ENCODE measurements around the gene AGPS.

The AGPS gene

DNA sequence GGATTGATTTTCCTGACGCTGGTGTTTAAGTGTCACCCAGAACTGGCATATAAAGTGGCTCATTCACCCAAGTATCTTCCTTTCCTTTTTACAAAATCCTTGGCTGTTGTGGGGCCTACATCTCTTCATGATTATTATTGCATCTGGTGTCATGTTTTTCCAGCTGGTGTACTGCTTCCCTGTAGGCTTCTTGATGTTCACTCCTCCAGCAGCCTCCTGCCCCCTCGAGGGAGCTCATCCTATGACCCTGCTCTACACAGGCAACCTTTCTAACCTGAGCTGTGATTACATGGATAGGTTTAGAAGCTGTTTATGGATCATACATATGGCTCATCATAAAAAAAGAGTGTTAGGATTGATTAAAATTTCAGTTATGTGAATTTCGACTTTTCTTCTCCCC, 12.4 kb upstream of the AGPS start:
- no peak for DNase-seq
- Histone ChIP-seq H3K4me3 (ENCODE audit: insufficient read depth, low read depth, low read length, poor library complexity, severe bottlenecking) (no peak overlapping the region), H3K4me1 (ENCODE audit: control insufficient read depth, insufficient read depth, low read length, poor library complexity, severe bottlenecking) (no peaks in the 10 kb centered on the region), H3K27me3 (replicated peaks; ENCODE audit: control insufficient read depth, insufficient read depth, low read length, poor library complexity, severe bottlenecking) (no peaks in the 10 kb centered on the region), H3K9me3 (ENCODE audit: control insufficient read depth, low read length) (no peaks in the 10 kb centered on the region), H3K27ac (ENCODE audit: insufficient read depth, low read length, poor library complexity, severe bottlenecking) (no peak overlapping the region), H3K36me3 (ENCODE audit: control insufficient read depth, insufficient read depth, low read length) (no peaks in the 10 kb centered on the region)

DNA sequence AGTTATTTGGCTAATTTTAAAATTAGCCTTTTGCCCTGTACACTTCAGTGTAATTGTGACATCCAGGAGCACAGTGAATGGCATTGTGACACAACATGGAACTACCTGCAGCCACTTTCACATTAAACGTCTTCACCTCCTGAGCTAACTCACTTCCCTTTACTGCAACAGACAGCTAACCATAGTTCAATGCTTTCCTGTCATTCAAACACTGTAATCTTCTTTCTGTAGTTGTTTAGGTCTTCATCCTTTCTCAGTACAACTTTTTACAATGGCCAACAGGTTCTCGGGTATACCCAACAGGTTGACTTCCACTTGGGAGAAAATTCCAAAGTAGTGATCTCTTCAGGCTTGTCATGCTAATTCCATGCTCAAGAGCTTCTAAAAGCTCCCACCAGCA, 8.6 kb upstream of the AGPS start:
- no peak overlapping the region for H3K27ac ChIP-seq (ENCODE audit: insufficient read depth, low read length, poor library complexity, severe bottlenecking)
- H3K9me3 ChIP-seq (ENCODE audit: control insufficient read depth, low read length), result no peaks in the 10 kb centered on the region
- no peak for DNase-seq
- H3K4me3 ChIP-seq (ENCODE audit: insufficient read depth, low read depth, low read length, poor library complexity, severe bottlenecking), result no peak overlapping the region
- H3K36me3 ChIP-seq (ENCODE audit: control insufficient read depth, insufficient read depth, low read length), result no peaks in the 10 kb centered on the region
- no peaks in the 10 kb centered on the region for H3K4me1 ChIP-seq (ENCODE audit: control insufficient read depth, insufficient read depth, low read length, poor library complexity, severe bottlenecking)
- no peaks in the 10 kb centered on the region for H3K27me3 ChIP-seq (replicated peaks; ENCODE audit: control insufficient read depth, insufficient read depth, low read length, poor library complexity, severe bottlenecking)

DNA sequence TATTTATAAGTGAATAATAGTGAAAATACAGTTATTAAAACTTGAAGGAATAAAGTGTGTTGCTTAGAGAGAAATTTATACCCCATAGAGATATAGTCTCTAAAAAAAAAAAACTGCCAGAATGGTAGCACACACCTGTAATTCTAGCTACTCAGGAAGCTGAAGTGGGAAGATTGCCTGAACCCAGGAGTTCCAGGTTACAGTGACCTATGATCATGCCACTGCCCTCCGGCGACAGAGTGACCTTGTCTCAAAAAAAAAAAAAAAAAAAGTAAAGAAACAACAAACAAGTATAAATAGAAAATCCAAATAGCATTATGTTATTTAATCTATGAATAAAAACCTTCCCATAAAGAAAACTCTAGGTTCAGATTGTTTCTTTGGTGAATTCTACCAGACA, 7.4 kb upstream of the AGPS start:
- DNase-seq, result no peak

DNA sequence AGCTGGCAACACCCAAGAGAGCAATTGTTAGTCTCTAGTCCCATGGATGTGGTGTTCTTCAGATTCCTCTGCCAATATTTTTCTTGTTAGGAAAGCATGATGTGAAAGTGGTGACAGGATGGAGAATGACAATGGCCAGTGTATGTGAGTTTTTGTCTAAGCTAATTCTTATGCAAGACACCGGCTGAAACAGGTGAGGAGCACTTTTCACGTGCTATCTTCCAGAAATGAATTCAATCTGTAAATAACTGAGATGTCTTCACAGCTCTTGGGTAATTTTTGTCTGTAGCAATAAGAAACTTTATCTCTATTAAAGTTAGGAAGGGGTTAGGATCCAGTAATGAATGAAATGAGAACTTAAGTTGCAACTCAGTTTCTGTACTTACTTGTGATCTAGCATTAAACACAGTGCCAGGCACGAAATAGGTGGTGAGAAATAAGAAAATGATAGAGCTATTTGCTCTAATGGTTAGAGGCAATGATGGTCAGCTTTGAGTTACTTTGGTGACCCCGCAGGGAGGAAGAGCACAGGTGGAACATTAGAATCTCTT, 676 bp upstream of the AGPS start:
- H3K9me3 ChIP-seq (ENCODE audit: control insufficient read depth, low read length), result no peaks in the 10 kb centered on the region
- no peak overlapping the region for H3K27ac ChIP-seq (ENCODE audit: insufficient read depth, low read length, poor library complexity, severe bottlenecking)

More for the DNA sequence above, 7.4 kb upstream of the AGPS start:
- no peaks in the 10 kb centered on the region for H3K9me3 ChIP-seq (ENCODE audit: control insufficient read depth, low read length)
- H3K4me3 ChIP-seq (ENCODE audit: insufficient read depth, low read depth, low read length, poor library complexity, severe bottlenecking), result no peak overlapping the region
- no peaks in the 10 kb centered on the region for H3K36me3 ChIP-seq (ENCODE audit: control insufficient read depth, insufficient read depth, low read length)
- H3K4me1 ChIP-seq (ENCODE audit: control insufficient read depth, insufficient read depth, low read length, poor library complexity, severe bottlenecking), result no peaks in the 10 kb centered on the region
- H3K27me3 ChIP-seq (replicated peaks; ENCODE audit: control insufficient read depth, insufficient read depth, low read length, poor library complexity, severe bottlenecking), result no peaks in the 10 kb centered on the region
- H3K27ac ChIP-seq (ENCODE audit: insufficient read depth, low read length, poor library complexity, severe bottlenecking), result no peak overlapping the region

DNA sequence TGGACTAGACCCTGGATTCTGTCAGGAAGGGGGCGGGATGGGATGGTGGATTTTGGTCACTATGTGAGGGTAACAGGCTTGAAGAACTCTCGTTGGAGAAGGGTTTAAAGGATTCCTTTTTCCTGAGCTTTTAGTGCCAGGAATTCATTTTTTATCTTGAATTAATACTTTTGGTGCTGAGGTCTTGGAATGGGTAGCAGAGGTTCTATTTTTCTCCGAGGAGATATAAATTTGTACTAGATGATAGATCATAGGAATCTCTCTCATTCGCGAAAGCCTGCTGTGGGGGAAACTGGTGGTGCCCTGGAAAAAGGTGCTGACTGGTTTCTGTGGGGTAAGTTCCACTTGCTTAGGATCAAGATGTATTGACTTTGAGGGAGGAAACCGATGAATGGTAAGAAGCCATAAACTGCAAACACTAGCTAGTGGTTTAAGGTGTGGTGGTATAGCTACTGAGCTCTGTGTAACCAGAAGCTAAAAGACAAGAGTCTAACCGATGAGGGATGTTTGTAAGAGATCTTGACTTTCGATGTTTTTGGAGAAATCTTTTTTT, 706 bp downstream of the AGPS start:
- H3K36me3 ChIP-seq (ENCODE audit: control insufficient read depth, insufficient read depth, low read length), result no peaks in the 10 kb centered on the region
- peak overlapping the region; percentile 87 for H3K4me3 ChIP-seq (ENCODE audit: insufficient read depth, low read depth, low read length, poor library complexity, severe bottlenecking)
- no peak for DNase-seq
- peaks cover 19% of the 10 kb centered on the region for H3K4me1 ChIP-seq (ENCODE audit: control insufficient read depth, insufficient read depth, low read length, poor library complexity, severe bottlenecking)
- no peaks in the 10 kb centered on the region for H3K27me3 ChIP-seq (replicated peaks; ENCODE audit: control insufficient read depth, insufficient read depth, low read length, poor library complexity, severe bottlenecking)
- no peaks in the 10 kb centered on the region for H3K9me3 ChIP-seq (ENCODE audit: control insufficient read depth, low read length)
- peak overlapping the region; percentile 49 for H3K27ac ChIP-seq (ENCODE audit: insufficient read depth, low read length, poor library complexity, severe bottlenecking)

More for the DNA sequence above, 676 bp upstream of the AGPS start:
- H3K36me3 ChIP-seq (ENCODE audit: control insufficient read depth, insufficient read depth, low read length), result no peaks in the 10 kb centered on the region
- H3K4me3 ChIP-seq (ENCODE audit: insufficient read depth, low read depth, low read length, poor library complexity, severe bottlenecking), result peak overlapping the region; percentile 87
- no peak for DNase-seq
- no peaks in the 10 kb centered on the region for H3K27me3 ChIP-seq (replicated peaks; ENCODE audit: control insufficient read depth, insufficient read depth, low read length, poor library complexity, severe bottlenecking)
- peaks cover 19% of the 10 kb centered on the region for H3K4me1 ChIP-seq (ENCODE audit: control insufficient read depth, insufficient read depth, low read length, poor library complexity, severe bottlenecking)

DNA sequence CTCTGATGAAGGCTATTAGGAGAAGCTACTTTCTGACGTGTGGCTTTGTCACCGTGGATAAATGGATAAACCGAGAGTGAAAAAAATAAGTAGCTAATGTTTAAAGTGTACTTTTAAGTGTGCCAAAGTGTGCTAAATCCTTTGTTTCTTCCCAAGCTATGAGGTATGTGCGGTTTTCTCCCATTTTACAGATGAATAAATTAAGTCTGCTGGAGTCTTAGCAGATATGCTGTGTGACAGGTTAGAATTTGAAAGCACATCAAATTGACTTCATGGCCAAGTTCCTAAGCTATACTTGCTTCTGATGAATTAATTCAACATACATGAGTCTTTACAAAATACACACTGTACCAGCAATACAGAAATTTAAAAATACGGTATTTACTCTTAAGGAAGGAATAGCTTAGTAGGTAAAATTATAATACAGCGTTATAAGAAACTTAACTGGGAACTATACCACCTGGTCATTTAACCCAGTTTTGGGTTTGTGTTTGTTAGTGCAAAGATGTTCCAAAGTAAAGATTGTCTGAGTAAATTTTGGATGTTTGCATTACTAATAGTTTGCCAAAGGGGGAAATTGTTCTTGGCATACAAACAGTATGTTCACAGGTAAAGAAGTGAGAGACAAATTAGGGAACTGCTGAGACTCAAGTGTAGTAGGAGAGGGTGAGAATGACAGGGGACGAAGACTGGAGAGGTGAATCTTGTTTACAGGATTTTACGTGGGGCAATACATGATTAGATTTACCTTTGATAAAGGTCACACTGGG, 1.4 kb downstream of the AGPS start:
- H3K4me3 ChIP-seq (ENCODE audit: insufficient read depth, low read depth, low read length, poor library complexity, severe bottlenecking), result peak overlapping the region; percentile 87

DNA sequence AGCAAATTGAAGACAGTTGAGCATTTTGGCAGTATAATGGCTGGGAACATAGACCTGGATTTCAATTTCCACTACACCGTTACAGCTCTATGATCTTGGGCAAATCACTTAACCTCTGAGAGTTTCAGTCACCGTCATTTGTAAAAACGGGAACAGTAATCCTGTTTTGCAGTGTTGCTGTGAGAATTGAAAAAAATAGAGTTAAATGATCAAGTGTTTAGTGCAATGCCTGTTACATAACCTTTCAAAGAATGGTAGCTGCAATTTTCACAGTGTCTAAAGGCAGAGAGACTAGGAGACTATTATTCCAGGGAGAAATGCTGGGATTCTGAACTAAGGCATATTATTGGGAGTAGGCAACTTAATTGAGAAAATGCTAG, 2.0 kb downstream of the AGPS start:
- H3K27me3 ChIP-seq (replicated peaks; ENCODE audit: control insufficient read depth, insufficient read depth, low read length, poor library complexity, severe bottlenecking), result no peaks in the 10 kb centered on the region
- no peaks in the 10 kb centered on the region for H3K36me3 ChIP-seq (ENCODE audit: control insufficient read depth, insufficient read depth, low read length)
- H3K9me3 ChIP-seq (ENCODE audit: control insufficient read depth, low read length), result no peaks in the 10 kb centered on the region
- no peak overlapping the region for H3K4me3 ChIP-seq (ENCODE audit: insufficient read depth, low read depth, low read length, poor library complexity, severe bottlenecking)
- H3K4me1 ChIP-seq (ENCODE audit: control insufficient read depth, insufficient read depth, low read length, poor library complexity, severe bottlenecking), result peaks cover 19% of the 10 kb centered on the region
- no peak overlapping the region for H3K27ac ChIP-seq (ENCODE audit: insufficient read depth, low read length, poor library complexity, severe bottlenecking)
- DNase-seq, result no peak

More for the DNA sequence above, 1.4 kb downstream of the AGPS start:
- no peaks in the 10 kb centered on the region for H3K9me3 ChIP-seq (ENCODE audit: control insufficient read depth, low read length)
- H3K4me1 ChIP-seq (ENCODE audit: control insufficient read depth, insufficient read depth, low read length, poor library complexity, severe bottlenecking), result peaks cover 19% of the 10 kb centered on the region
- no peak overlapping the region for H3K27ac ChIP-seq (ENCODE audit: insufficient read depth, low read length, poor library complexity, severe bottlenecking)
- no peak for DNase-seq
- H3K36me3 ChIP-seq (ENCODE audit: control insufficient read depth, insufficient read depth, low read length), result no peaks in the 10 kb centered on the region
- H3K27me3 ChIP-seq (replicated peaks; ENCODE audit: control insufficient read depth, insufficient read depth, low read length, poor library complexity, severe bottlenecking), result no peaks in the 10 kb centered on the region

DNA sequence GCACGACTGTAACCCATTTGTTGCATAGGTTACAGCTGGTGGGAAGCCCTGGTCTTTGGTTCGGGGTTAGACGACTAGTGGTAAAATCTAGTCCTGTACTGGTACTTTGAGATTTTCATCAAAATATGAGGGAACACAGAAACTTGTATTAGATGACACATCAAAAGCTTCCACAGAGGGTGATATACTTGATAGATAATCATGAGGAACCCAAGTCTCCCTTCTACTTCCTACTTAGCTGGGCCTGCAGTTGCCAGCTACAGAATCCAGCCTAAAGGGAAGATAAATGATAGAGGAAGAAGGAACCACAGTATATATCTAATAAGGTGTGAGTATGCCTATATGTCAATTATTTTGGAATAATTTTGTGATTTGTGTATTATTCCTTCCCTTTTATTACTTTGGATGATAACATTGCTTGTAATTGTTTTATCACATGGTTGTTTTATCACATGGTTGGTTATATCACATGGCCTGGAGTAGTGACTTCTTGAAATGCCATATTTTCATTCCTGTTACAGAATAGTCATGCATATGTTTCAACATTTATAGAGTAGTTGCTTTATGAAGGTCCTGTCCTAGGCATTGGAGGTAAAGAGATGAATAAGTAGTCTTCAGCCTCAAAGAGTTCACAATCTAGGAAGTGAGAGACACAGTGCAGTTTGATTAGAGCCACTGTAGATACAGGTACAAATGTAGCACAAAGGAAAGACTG, 2.9 kb downstream of the AGPS start:
- DNase-seq, result no peak
- Histone ChIP-seq H3K4me3 (ENCODE audit: insufficient read depth, low read depth, low read length, poor library complexity, severe bottlenecking) (no peak overlapping the region), H3K27me3 (replicated peaks; ENCODE audit: control insufficient read depth, insufficient read depth, low read length, poor library complexity, severe bottlenecking) (no peaks in the 10 kb centered on the region), H3K36me3 (ENCODE audit: control insufficient read depth, insufficient read depth, low read length) (no peaks in the 10 kb centered on the region), H3K9me3 (ENCODE audit: control insufficient read depth, low read length) (no peaks in the 10 kb centered on the region), H3K27ac (ENCODE audit: insufficient read depth, low read length, poor library complexity, severe bottlenecking) (no peak overlapping the region), H3K4me1 (ENCODE audit: control insufficient read depth, insufficient read depth, low read length, poor library complexity, severe bottlenecking) (peaks cover 19% of the 10 kb centered on the region)

DNA sequence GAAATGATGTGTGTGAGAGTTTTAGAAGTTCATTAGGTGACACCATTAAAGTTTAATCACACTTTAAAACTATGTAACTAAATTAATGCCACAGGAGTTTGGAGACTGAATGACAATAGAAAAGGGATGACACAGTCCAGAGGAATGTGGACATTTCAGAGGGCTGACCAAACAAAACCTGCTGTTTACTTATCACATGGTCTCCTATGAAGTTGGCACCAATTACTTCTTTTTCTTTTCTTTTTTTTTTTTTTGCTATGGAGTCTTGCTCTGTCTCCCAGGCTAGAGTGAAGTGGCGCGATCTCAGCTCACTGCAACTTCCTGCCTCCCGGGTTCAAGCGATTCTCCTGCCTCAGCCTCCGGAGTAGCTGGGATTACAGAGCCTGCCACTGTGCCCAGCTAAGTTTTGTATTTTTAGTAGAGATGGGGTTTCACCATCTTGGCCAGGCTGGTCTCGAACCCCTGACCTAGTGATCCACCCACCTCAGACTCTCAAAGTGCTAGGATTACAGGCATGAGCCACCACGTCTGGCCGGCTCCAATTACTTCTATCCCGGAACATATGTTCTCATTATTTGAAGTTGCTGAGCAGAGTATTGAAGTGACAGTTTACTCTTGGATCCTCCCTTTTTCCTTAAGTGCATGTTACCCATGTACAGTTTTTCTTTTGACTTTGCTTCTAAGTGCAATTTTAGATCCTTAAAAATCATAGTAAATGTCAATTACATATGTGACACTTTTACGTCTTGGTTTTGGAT, 4.3 kb downstream of the AGPS start:
- H3K27ac ChIP-seq (ENCODE audit: insufficient read depth, low read length, poor library complexity, severe bottlenecking), result no peak overlapping the region
- no peak overlapping the region for H3K4me3 ChIP-seq (ENCODE audit: insufficient read depth, low read depth, low read length, poor library complexity, severe bottlenecking)

More for the DNA sequence above, 4.3 kb downstream of the AGPS start:
- Histone ChIP-seq H3K27me3 (replicated peaks; ENCODE audit: control insufficient read depth, insufficient read depth, low read length, poor library complexity, severe bottlenecking) (no peaks in the 10 kb centered on the region), H3K4me1 (ENCODE audit: control insufficient read depth, insufficient read depth, low read length, poor library complexity, severe bottlenecking) (peaks cover 18% of the 10 kb centered on the region), H3K9me3 (ENCODE audit: control insufficient read depth, low read length) (no peaks in the 10 kb centered on the region), H3K36me3 (ENCODE audit: control insufficient read depth, insufficient read depth, low read length) (no peaks in the 10 kb centered on the region)
- no peak for DNase-seq
